Measurements from ENCODE around the gene LMO7.

Gene LMO7

DNA sequence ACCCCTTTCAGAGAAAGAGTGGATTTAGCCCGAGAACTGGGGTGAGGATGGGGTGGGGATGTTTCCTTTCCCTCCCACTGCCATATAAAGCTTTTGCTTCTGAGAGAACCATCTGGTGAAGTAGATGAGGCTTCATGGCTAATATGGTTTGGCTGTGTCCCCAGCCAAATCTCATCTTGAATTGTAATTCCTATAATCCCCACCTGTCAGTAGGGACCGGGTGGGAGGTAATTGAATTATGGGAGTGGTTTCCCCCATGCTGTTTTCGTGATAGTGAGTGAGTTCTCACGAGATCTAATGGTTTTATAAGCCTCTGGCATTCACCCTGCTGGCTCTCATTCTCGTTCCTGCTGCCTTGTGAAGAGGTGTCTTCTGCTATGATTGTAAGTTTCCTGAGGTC is 270.9 kb downstream of the LMO7 start:
- DNase-seq: no peak

GRCh38 chr13:75908141-75908540 is 272.0 kb downstream of the LMO7 start:
- DNase-seq: no peak
